B cell (primary cell): ENCODE measurements around the gene LENG8. TPM values are rescaled to one million over a fixed set of nuclear protein-coding genes. Genes with fewer than 3 reads are reported as not detected.

Experiments used
- ATAC-seq: fragments of 200-7000 bp; cut with Tn5 transposase; one replicate; pipeline ENCODE4 v1.10.0; 2021; ENCODE audit warnings: low read depth, mild to moderate bottlenecking, moderate number of reproducible peaks, moderate library complexity
- CTCF ChIA-PET: fragments of 350-600 bp; sonication (Branson Sonifier 250); formaldehyde crosslinking; loops from one replicate; lab custom pipeline; 2021; ENCODE audit warnings: antibody characterized with exemption, inconsistent platforms; lab: Charles Lee
- POLR2A ChIA-PET: fragments of 350-600 bp; sonication (Branson Sonifier 250); formaldehyde crosslinking; loops from one replicate; lab custom pipeline; 2021; ENCODE audit warnings: antibody characterized with exemption; lab: Charles Lee
- DNase-seq: peaks from one replicate; pipeline ENCODE4 v3.0.0; 2013
- H2AFZ ChIP-seq: 2 replicates; pipeline ENCODE4 v1.6.1; 2012; ENCODE audit warnings: mild to moderate bottlenecking, low read depth, low read length; ENCODE audit not compliant: insufficient read depth, poor library complexity, severe bottlenecking
- H3K27ac ChIP-seq, 2 donors: 1 replicate in 1 of 2; 2 replicates in 1 of 2; pipeline ENCODE4 v1.5.1; 2012 to 2013; ENCODE audit warnings: low read length in 2 of 2, mild to moderate bottlenecking in 2 of 2, moderate library complexity in 1 of 2
- H3K27me3 ChIP-seq, 4 experiments: fragments of 200-600 bp in 1 of 4; sonication (generic) in 1 of 4; replicated peaks in 1 of 4; 1 replicate in 2 of 4; 2 replicates in 2 of 4; pipeline versions ENCODE4 v1.6.1 to v1.7.0; 2013 to 2016; ENCODE audit warnings: low read length in 3 of 4, mild to moderate bottlenecking in 2 of 4, mixed read lengths in 1 of 4, moderate library complexity in 1 of 4; ENCODE audit not compliant: insufficient read depth in 4 of 4, control insufficient read depth in 3 of 4; ENCODE audit errors: control extremely low read depth in 1 of 4
- H3K36me3 ChIP-seq, 2 experiments: replicated peaks in 1 of 2; 1 replicate in 1 of 2; 2 replicates in 1 of 2; pipeline versions ENCODE4 v1.6.1 to v1.7.1; 2013; ENCODE audit warnings: low read length in 1 of 2; ENCODE audit not compliant: insufficient read depth in 2 of 2, control insufficient read depth in 1 of 2; ENCODE audit errors: control extremely low read depth in 1 of 2, extremely low read depth in 1 of 2
- H3K4me1 ChIP-seq, 2 donors: fragments of 200-600 bp in 1 of 2; sonication (generic) in 1 of 2; 1 replicate in 1 of 2; 2 replicates in 1 of 2; pipeline versions ENCODE4 v1.5.1 to v1.6.1; 2013 to 2017; ENCODE audit warnings: low read length in 2 of 2; ENCODE audit not compliant: control insufficient read depth in 2 of 2, insufficient read depth in 2 of 2
- H3K4me2 ChIP-seq: replicated peaks from 2 replicates; pipeline ENCODE3; 2012; ENCODE audit warnings: mild to moderate bottlenecking, low read depth, low read length; ENCODE audit not compliant: poor library complexity, severe bottlenecking
- H3K4me3 ChIP-seq, 5 experiments: fragments of 200-600 bp in 1 of 5; sonication (generic) in 1 of 5; 1 replicate in 3 of 5; 2 replicates in 2 of 5; pipeline versions ENCODE4 v1.5.1 to v1.7.0; 2011 to 2016; ENCODE audit warnings: low read length in 4 of 5, mild to moderate bottlenecking in 4 of 5, low read depth in 2 of 5, control low read depth in 1 of 5, moderate library complexity in 1 of 5; ENCODE audit not compliant: insufficient read depth in 1 of 5; ENCODE audit errors: control extremely low read depth in 1 of 5, extremely low read depth in 1 of 5
- H3K79me2 ChIP-seq: fragments of 200-600 bp; sonication (generic); one replicate; pipeline ENCODE4 v1.6.0; 2016; ENCODE audit warnings: low read length; ENCODE audit not compliant: control insufficient read depth, insufficient read depth
- H3K9ac ChIP-seq: fragments of 200-600 bp; sonication (generic); 2 replicates; pipeline ENCODE4 v1.6.1; 2017; ENCODE audit warnings: mild to moderate bottlenecking, low read length, moderate library complexity
- H3K9me3 ChIP-seq, 3 donors: one replicate each; pipeline versions ENCODE4 v1.6.1 to v1.7.1; 2013; ENCODE audit warnings: low read length in 2 of 3; ENCODE audit not compliant: control insufficient read depth in 2 of 3, insufficient read depth in 1 of 3; ENCODE audit errors: control extremely low read depth in 1 of 3
- H4K20me1 ChIP-seq: 2 replicates; pipeline ENCODE4 v1.6.0; 2012; ENCODE audit warnings: mild to moderate bottlenecking, low read length; ENCODE audit not compliant: insufficient read depth, control insufficient read depth, poor library complexity, severe bottlenecking
- H3K27ac Mint-ChIP-seq: one replicate; pipeline ENCODE4 v1.8.0; 2021; ENCODE audit warnings: mixed read lengths
- H3K27me3 Mint-ChIP-seq: one replicate; pipeline ENCODE4 v1.8.0; 2021; ENCODE audit warnings: mixed read lengths
- H3K4me1 Mint-ChIP-seq: one replicate; pipeline ENCODE4 v1.8.0; 2021; ENCODE audit warnings: mixed read lengths
- H3K4me3 Mint-ChIP-seq: one replicate; pipeline ENCODE4 v1.8.0; 2021; ENCODE audit warnings: mixed read lengths
- H3K9me3 Mint-ChIP-seq: one replicate; pipeline ENCODE4 v1.8.0; 2022; ENCODE audit warnings: mixed read lengths; ENCODE audit not compliant: insufficient read depth
- EZH2 ChIP-seq: IDR thresholded peaks from 2 replicates; pipeline ENCODE4 v1.6.1; 2012; ENCODE audit warnings: borderline replicate concordance, low read depth, mild to moderate bottlenecking, moderate library complexity, low read length; ENCODE audit not compliant: insufficient read depth, poor library complexity, severe bottlenecking
- WGBS: methylation state at CpG from one replicate; pipeline ENCODE4 v1.1.5; 2013; ENCODE audit warnings: missing lambda C conversion rate; ENCODE audit not compliant: insufficient coverage; 5-methylcytosine and 5-hydroxymethylcytosine counted together
- intact Hi-C: fragments of 100-400 bp; cut with micrococcal nuclease; formaldehyde crosslinking; loops from one replicate; pipeline ENCODE4 v1.10.0; 2022
- polyA plus RNA-seq: library from polyadenylated mRNA; depleted of rRNA; stranded (reverse); fragments of >200 nt; gene quantifications from 2 replicates; pipeline ENCODE4 v1.2.3, GENCODE V29; 2012
- total RNA-seq, 2 donors: library from RNA; stranded (reverse); fragments of 120-200 nt in 1 of 2; gene quantifications; 1 replicate in 1 of 2; 2 replicates in 1 of 2; pipeline versions ENCODE4 v1.2.3 to v1.2.4, GENCODE V29; 2013 to 2022
- TF ChIP-seq, protein P1 (sequence below): fragments of 200-600 bp; IDR thresholded peaks from one replicate; pipeline ENCODE4 v1.8.0; 2022; ENCODE audit warnings: antibody characterized with exemption, mild to moderate bottlenecking

The LENG8 gene
- total and polyA plus RNA-seq, 2 donors (not counting 1 experiment from before 2014, with no cell fraction given): 687 to 753 TPM

DNA sequence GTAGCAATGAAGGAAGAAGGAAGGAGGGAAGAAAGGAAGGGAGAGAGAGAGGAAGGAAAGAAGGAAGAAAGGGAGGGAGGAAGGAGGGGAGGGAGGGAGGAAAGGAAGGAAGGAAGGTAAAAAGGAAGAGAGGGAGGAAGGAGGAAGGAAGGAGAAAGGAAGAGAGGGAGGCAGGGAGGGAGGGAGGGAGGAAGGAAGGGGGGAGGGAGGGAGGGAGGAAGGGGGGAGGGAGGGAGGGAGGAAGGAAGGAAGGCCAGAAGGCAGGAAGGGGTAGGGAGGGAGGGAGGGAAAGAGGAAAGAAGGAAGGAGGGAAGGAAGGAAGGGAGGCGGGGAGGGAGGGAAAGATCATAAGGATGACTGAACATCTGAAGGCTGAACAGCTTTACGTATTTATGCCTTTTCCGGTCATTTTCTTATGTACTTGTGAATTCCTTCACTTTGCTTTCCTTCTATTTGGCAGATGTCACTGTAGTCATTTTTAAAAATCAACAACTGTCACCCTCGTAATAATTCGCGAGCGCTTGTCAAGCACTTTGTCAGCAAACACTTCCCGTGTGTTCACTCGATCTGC, 40.5 kb upstream of the LENG8 start:
- Histone ChIP-seq H3K36me3 (no peaks in the 10 kb centered on the region), H3K27ac (no peak overlapping the region), H2AFZ (no peak overlapping the region), H3K4me1 (no peaks in the 10 kb centered on the region), H3K9me3 (peaks cover 0 to 6% (median 0%) of the 10 kb centered on the region in 3 donors), H4K20me1 (no peaks in the 10 kb centered on the region), H3K27me3 (peaks cover 0 to 23% (median 5%) of the 10 kb centered on the region in 4 experiments), H3K4me3 (no peak overlapping the region), H3K9ac (no peak overlapping the region), H3K79me2 (no peaks in the 10 kb centered on the region), H3K4me2 (no peak overlapping the region)
- CTCF ChIA-PET: interaction anchor here (0.8 to 1.6 kb wide), 2 partner anchors 18 to 340 kb away, joined by 3 read pairs; no protein-coding TSS in a partner anchor
- POLR2A ChIA-PET: no interaction called here
- TF ChIP-seq EZH2: no peak
- TF ChIP-seq, protein P1, sequence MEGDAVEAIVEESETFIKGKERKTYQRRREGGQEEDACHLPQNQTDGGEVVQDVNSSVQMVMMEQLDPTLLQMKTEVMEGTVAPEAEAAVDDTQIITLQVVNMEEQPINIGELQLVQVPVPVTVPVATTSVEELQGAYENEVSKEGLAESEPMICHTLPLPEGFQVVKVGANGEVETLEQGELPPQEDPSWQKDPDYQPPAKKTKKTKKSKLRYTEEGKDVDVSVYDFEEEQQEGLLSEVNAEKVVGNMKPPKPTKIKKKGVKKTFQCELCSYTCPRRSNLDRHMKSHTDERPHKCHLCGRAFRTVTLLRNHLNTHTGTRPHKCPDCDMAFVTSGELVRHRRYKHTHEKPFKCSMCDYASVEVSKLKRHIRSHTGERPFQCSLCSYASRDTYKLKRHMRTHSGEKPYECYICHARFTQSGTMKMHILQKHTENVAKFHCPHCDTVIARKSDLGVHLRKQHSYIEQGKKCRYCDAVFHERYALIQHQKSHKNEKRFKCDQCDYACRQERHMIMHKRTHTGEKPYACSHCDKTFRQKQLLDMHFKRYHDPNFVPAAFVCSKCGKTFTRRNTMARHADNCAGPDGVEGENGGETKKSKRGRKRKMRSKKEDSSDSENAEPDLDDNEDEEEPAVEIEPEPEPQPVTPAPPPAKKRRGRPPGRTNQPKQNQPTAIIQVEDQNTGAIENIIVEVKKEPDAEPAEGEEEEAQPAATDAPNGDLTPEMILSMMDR: no peak
- no peak for DNase-seq
- H3K27me3 Mint-ChIP-seq: peaks cover 17% of the 10 kb centered on the region
- H3K4me3 Mint-ChIP-seq: no peak overlapping the region
- H3K4me1 Mint-ChIP-seq: no peaks in the 10 kb centered on the region
- peak overlapping the region; percentile 53 for H3K27ac Mint-ChIP-seq
- WGBS: 88% methylated on average over 3 of the region's 9 CpGs
- no peak for ATAC-seq
- no peaks in the 10 kb centered on the region for H3K9me3 Mint-ChIP-seq
- intact Hi-C loops: no loop called here

DNA sequence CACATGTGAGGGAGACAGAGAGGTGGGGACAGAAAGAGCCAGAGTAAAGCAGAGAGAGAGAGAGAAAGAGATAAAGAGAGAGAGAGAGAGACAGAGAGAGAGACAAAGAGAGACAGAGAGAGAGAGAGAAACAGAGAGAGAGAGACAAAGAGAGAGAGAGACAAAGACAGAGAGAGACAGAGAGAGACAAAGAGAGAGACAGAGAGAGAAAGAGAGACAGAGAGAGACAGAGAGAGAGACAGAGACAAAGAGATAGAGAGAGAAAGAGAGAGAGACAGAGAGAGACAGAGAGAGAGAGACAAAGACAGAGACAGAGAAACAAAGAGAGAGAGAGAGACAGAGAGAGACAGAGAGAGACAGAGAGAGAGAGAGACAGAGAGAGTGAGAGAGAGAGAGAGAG, 38.0 kb upstream of the LENG8 start:
- Histone ChIP-seq H3K4me1 (peaks cover 5 to 13% of the 10 kb centered on the region in 2 donors), H3K79me2 (no peaks in the 10 kb centered on the region), H3K27me3 (peaks cover 0 to 39% (median 19%) of the 10 kb centered on the region in 4 experiments), H3K4me3 (no peak overlapping the region), H3K4me2 (no peak overlapping the region), H4K20me1 (no peaks in the 10 kb centered on the region), H3K27ac (no peak overlapping the region), H2AFZ (no peak overlapping the region), H3K9me3 (peaks cover 0 to 16% (median 0%) of the 10 kb centered on the region in 3 donors), H3K36me3 (no peaks in the 10 kb centered on the region), H3K9ac (no peak overlapping the region)
- H3K27ac Mint-ChIP-seq: no peak overlapping the region
- TF ChIP-seq, protein P1: peak; percentile 13
- TF ChIP-seq EZH2: no peak
- ChIA-PET CTCF (interaction anchor here (0.8 kb wide), 1 partner anchor 145 kb away, joined by 5 read pairs; no protein-coding TSS in a partner anchor), POLR2A (no interaction called here)
- ATAC-seq (no peak), DNase-seq (no peak)
- peaks cover 34% of the 10 kb centered on the region for H3K27me3 Mint-ChIP-seq
- intact Hi-C loops: no loop called here
- no peaks in the 10 kb centered on the region for H3K4me1 Mint-ChIP-seq
- H3K4me3 Mint-ChIP-seq: no peak overlapping the region
- no peaks in the 10 kb centered on the region for H3K9me3 Mint-ChIP-seq
